ENCODE measurements around the gene SEC62. TPM values are rescaled to one million over a fixed set of nuclear protein-coding genes. Genes with fewer than 3 reads are reported as not detected.
A peak's percentile ranks its signal among the peaks of the same experiment; 100 is the strongest.
"Not testable (repeated sequence)": the region's sequence is repeated elsewhere in the genome, so short reads cannot be mapped to it uniquely, and the experiment has no call there.

Gene SEC62
- total and polyA plus RNA-seq, 8 donors: 23.6 to 119 (median 97.1) TPM

DNA sequence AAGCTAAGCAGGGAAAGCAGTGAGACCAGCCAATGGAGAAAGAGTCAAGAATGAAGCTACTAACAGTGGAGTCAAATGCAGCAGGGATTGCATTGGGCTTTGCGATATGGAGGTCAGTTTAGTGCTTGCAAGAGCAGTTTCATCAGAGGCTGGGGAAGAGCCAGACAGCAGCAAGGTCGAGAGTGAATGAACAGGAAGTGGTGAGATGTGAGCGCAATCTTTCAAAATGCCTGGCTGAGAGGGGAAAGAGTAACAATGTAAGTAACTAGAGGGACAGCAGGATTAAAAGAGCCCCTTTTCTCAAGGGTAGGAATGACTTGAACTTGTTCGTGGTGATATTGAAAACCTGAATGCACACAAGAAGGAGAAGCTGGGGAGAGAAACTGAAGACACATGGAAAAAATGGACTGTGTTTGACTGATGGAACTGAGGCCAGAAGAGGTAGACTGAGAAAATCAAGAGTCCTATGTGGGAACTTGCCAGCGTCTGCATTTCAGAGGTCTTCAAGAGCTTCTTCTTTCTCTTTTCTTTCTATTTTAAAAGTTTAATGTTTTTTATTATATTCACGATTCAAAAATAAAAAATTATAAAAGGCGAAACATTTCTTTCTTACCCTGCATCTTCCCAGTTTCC is 40.5 kb downstream of the SEC62 start:
- DNase-seq (no peak), FAIRE-seq (no peak), ATAC-seq (peak in 2 of 4 donors; percentile 47 to 54)
- Histone ChIP-seq H3K27ac (no peak overlapping the region), H3K4me3 (no peak overlapping the region), H3K4me1 (no peaks in the 10 kb centered on the region), H3K27me3 (no peaks in the 10 kb centered on the region), H3K9me3 (no peaks in the 10 kb centered on the region), H3K36me3 (no peaks in the 10 kb centered on the region)
- 62 to 72% methylated on average over 7 of the region's 7 CpGs for WGBS, 2 donors
- intact Hi-C loops (cut with DNase I): no loop called here
- no peak for TF ChIP-seq CTCF (IDR thresholded peaks at IDR 0.05)

- H3K27ac ChIP-seq: no peak overlapping the region
- no peaks in the 10 kb centered on the region for H3K27me3 ChIP-seq
- 86 to 90% methylated on average over 4 of the region's 4 CpGs for WGBS, 2 donors
- no peak for TF ChIP-seq CTCF (IDR thresholded peaks at IDR 0.05)
- H3K9me3 ChIP-seq: no peaks in the 10 kb centered on the region
- H3K36me3 ChIP-seq: no peaks in the 10 kb centered on the region
- no peak for ATAC-seq
- intact Hi-C loops (cut with DNase I): no loop called here
- peaks cover 0 to 4% (median 0%) of the 10 kb centered on the region in 3 donors for H3K4me1 ChIP-seq
- no peak for DNase-seq
- H3K4me3 ChIP-seq: no peak overlapping the region
- no peak for FAIRE-seq
These were observed 43.9 kb downstream of the SEC62 start for GRCh38 chr3:170010498-170010897.

DNA sequence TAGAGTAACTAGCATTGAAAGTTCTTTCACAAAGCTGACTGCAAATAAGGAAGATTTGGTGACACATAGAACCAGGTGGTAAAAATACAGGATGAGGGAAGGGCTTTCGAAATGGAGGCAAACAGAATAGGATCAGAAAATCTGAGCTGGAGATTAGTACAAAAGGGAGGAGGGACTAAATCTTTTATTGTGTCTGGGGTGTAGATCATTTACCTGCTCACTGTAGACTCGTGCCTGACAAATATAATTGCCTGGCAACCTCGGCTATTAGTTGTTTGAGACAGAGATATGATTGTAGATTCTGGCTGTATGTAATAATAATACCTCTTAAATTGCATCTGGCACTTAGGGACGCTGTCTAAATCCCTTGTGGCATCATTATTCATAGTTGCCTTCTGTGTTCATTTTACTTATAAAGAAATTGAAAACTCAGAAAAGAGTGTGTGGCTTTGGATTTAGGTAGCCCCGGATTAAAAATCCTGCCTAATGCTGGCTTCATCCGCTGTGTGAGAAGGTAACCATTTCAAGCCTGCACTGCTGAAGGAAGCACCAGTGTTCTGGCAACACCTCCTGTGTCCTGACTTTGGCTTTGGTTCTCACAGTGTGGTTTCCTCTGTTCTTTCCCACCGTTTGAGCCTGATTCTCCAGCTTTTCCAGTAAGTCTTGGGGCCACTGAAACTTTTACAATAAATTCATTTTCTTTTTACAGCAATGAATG is 46.2 kb downstream of the SEC62 start:
- no peak overlapping the region for H3K4me3 ChIP-seq
- TF ChIP-seq CTCF (IDR thresholded peaks at IDR 0.05): no peak
- peak; percentile 50 to 72 (median 58) for ATAC-seq

GRCh38 chr3:170016057-170016456 is 49.5 kb downstream of the SEC62 start:
- H3K36me3 ChIP-seq: no peaks in the 10 kb centered on the region
- WGBS, 2 donors: 78 to 87% methylated on average over 3 of the region's 3 CpGs
- no peak for TF ChIP-seq CTCF (IDR thresholded peaks at IDR 0.05)
- ATAC-seq (no peak), FAIRE-seq (no peak), DNase-seq (no peak)
- H3K27ac ChIP-seq: no peak overlapping the region
- no peak overlapping the region for H3K4me3 ChIP-seq
- H3K27me3 ChIP-seq: no peaks in the 10 kb centered on the region
- intact Hi-C loops (cut with DNase I): no loop called here
- H3K4me1 ChIP-seq: peaks cover 0 to 11% (median 0%) of the 10 kb centered on the region in 3 donors
- no peaks in the 10 kb centered on the region for H3K9me3 ChIP-seq

More for the DNA sequence above, 46.2 kb downstream of the SEC62 start:
- no peak overlapping the region for H3K27ac ChIP-seq
- FAIRE-seq (no peak), DNase-seq (no peak)
- WGBS, 2 donors: 14 to 17% methylated on average over 7 of the region's 7 CpGs
- H3K9me3 ChIP-seq: no peaks in the 10 kb centered on the region
- no peaks in the 10 kb centered on the region for H3K36me3 ChIP-seq
- peaks cover 0 to 4% (median 0%) of the 10 kb centered on the region in 3 donors for H3K4me1 ChIP-seq
- intact Hi-C loops (cut with DNase I): no loop called here
- H3K27me3 ChIP-seq: no peaks in the 10 kb centered on the region

- H3K9me3 ChIP-seq; H3K36me3 ChIP-seq; H3K4me3 ChIP-seq; intact Hi-C loops (cut with DNase I); FAIRE-seq; H3K27ac ChIP-seq; DNase-seq; H3K27me3 ChIP-seq: not testable (repeated sequence)
- WGBS, 2 donors: 37 to 44% methylated on average over 4 of the region's 4 CpGs
- ATAC-seq: peak; percentile 31 to 69 (median 52)
- H3K4me1 ChIP-seq: peaks cover 0 to 17% (median 8%) of the 10 kb centered on the region in 3 donors
These were observed 52.7 kb downstream of the SEC62 start for GRCh38 chr3:170019306-170019705.
